OCI-LY7 (cell line): Measurements from ENCODE around the gene SH3PXD2A. TPM values are rescaled to one million over a fixed set of nuclear protein-coding genes. Genes with fewer than 3 reads are reported as not detected.

ENCODE experiments used
- BruUV-seq: library from RNA; stranded (reverse); fragments of 400-500 nt; replicated peaks from 2 replicates; lab custom pipeline; 2021; lab: Mats Ljungman, UMichigan
- CTCF ChIA-PET: fragments of 300-600 bp; sonication (Branson Sonifier 250); formaldehyde crosslinking; loops from one replicate; lab custom pipeline; 2022; ENCODE audit warnings: antibody characterized with exemption; ENCODE audit not compliant: unreplicated experiment; lab: Charles Lee
- POLR2A ChIA-PET: fragments of 300-600 bp; sonication (Branson Sonifier 250); formaldehyde crosslinking; loops from one replicate; lab custom pipeline; 2022; ENCODE audit warnings: antibody characterized with exemption; lab: Charles Lee
- DNase-seq: peaks from one replicate; pipeline ENCODE4 v3.0.0-alpha.2; 2015; ENCODE audit warnings: low spot score
- H2AFZ ChIP-seq: fragments of 200-600 bp; sonication (generic), shearing (Covaris generic); 2 replicates; pipeline ENCODE4 v1.6.1; 2014; ENCODE audit warnings: mild to moderate bottlenecking, antibody characterized with exemption, low read length, moderate library complexity
- H3K27ac ChIP-seq: fragments of 200-600 bp; sonication (generic); 2 replicates; pipeline ENCODE4 v1.5.1; 2014; ENCODE audit warnings: mixed run types, low read depth, mild to moderate bottlenecking, moderate library complexity, low read length, inconsistent platforms; ENCODE audit not compliant: poor library complexity, severe bottlenecking
- H3K36me3 ChIP-seq: fragments of 200-600 bp; sonication (generic); 2 replicates; pipeline ENCODE4 v1.6.1; 2014; ENCODE audit warnings: mild to moderate bottlenecking, antibody characterized with exemption, low read length, moderate library complexity, mixed read lengths; ENCODE audit not compliant: insufficient read depth
- H3K4me1 ChIP-seq: fragments of 200-600 bp; sonication (generic); 2 replicates; pipeline ENCODE4 v1.5.1; 2014; ENCODE audit warnings: mild to moderate bottlenecking, low read length; ENCODE audit not compliant: insufficient read depth, poor library complexity, severe bottlenecking
- H3K4me2 ChIP-seq: fragments of 200-600 bp; sonication (generic); 2 replicates; pipeline ENCODE4 v1.6.1; 2014; ENCODE audit warnings: mild to moderate bottlenecking, low read length
- H3K4me3 ChIP-seq: fragments of 200-600 bp; sonication (generic); 2 replicates; pipeline ENCODE4 v1.5.1; 2014; ENCODE audit warnings: mild to moderate bottlenecking, low read depth, low read length; ENCODE audit not compliant: poor library complexity, severe bottlenecking
- H3K79me2 ChIP-seq: fragments of 200-600 bp; sonication (generic); 2 replicates; pipeline ENCODE4 v1.6.1; 2016; ENCODE audit warnings: low read depth, mild to moderate bottlenecking, low read length, moderate library complexity, mixed read lengths; ENCODE audit not compliant: insufficient read depth
- H3K9me2 ChIP-seq: fragments of 200-600 bp; sonication (generic); 2 replicates; pipeline ENCODE4 v1.6.1; 2016; ENCODE audit warnings: mild to moderate bottlenecking, low read length, mixed read lengths; ENCODE audit not compliant: insufficient read depth
- H3K9me3 ChIP-seq: fragments of 200-600 bp; sonication (generic); 2 replicates; pipeline ENCODE4 v1.6.1; 2014; ENCODE audit warnings: mild to moderate bottlenecking, mixed run types, low read length, mixed read lengths
- H4K20me1 ChIP-seq: fragments of 200-600 bp; sonication (generic); 2 replicates; pipeline ENCODE4 v1.6.1; 2014; ENCODE audit warnings: mild to moderate bottlenecking, antibody characterized with exemption, low read length, moderate library complexity, mixed read lengths; ENCODE audit not compliant: insufficient read depth
- CTCF ChIP-seq: fragments of 200-600 bp; sonication (generic); conservative IDR thresholded peaks from 2 replicates; pipeline ENCODE4 v1.5.1; 2014; ENCODE audit warnings: mild to moderate bottlenecking, antibody characterized with exemption, low read length, moderate library complexity, mixed read lengths
- EZH2phosphoT487 ChIP-seq: fragments of 200-600 bp; sonication (generic); IDR thresholded peaks from 2 replicates; pipeline ENCODE4 v1.6.1; 2018; ENCODE audit warnings: low read depth, borderline replicate concordance, mild to moderate bottlenecking, mixed run types, antibody characterized with exemption, low read length, moderate library complexity, mixed read lengths
- intact Hi-C: fragments of 100-400 bp; cut with micrococcal nuclease; formaldehyde crosslinking; loops from one replicate; pipeline ENCODE4 v1.10.0; 2022; ENCODE audit not compliant: unreplicated experiment
- total RNA-seq, 2 experiments: library from RNA; depleted of rRNA in 1 of 2; stranded (reverse); fragments of >200 nt in 1 of 2; shearing (Covaris generic) in 1 of 2; gene quantifications; 2 replicates each; pipeline ENCODE4 v1.2.3, GENCODE V29; 2014 to 2022

SH3PXD2A gene
- total RNA-seq, 2 experiments from 2014 or later: 0.85 to 5.9 TPM

GRCh38 chr10:103563231-103564115 lies 291.9 kb downstream of the SH3PXD2A start:
- no peak for DNase-seq
- TF ChIP-seq EZH2phosphoT487 (no peak), CTCF (no peak)
- Histone ChIP-seq H3K79me2 (no peaks in the 10 kb centered on the region), H3K9me3 (no peaks in the 10 kb centered on the region), H3K36me3 (no peaks in the 10 kb centered on the region), H3K27ac (no peak overlapping the region), H2AFZ (no peak overlapping the region), H3K9me2 (no peaks in the 10 kb centered on the region), H3K4me1 (peaks cover 7% of the 10 kb centered on the region), H4K20me1 (no peaks in the 10 kb centered on the region), H3K4me2 (no peak overlapping the region), H3K4me3 (no peak overlapping the region)
- intact Hi-C loops: no loop called here
- ChIA-PET POLR2A (interaction anchor here (0.5 kb wide), 1 partner anchor 81 kb away, joined by 7 read pairs; no protein-coding TSS in a partner anchor), CTCF (no interaction called here)
- BruUV-seq: no TSS peak

GRCh38 chr10:103562383-103562782 lies 293.0 kb downstream of the SH3PXD2A start:
- H3K4me1 ChIP-seq: peaks cover 8% of the 10 kb centered on the region
- no peaks in the 10 kb centered on the region for H3K79me2 ChIP-seq
- no peaks in the 10 kb centered on the region for H4K20me1 ChIP-seq
- H3K4me2 ChIP-seq: no peak overlapping the region
- BruUV-seq: no TSS peak
- no peaks in the 10 kb centered on the region for H3K36me3 ChIP-seq
- TF ChIP-seq CTCF (no peak), EZH2phosphoT487 (no peak)
- ChIA-PET CTCF (no interaction called here), POLR2A (no interaction called here)
- H2AFZ ChIP-seq: no peak overlapping the region
- DNase-seq: no peak
- intact Hi-C loops: no loop called here
- H3K27ac ChIP-seq: no peak overlapping the region
- H3K9me3 ChIP-seq: no peaks in the 10 kb centered on the region
- H3K4me3 ChIP-seq: no peak overlapping the region
- H3K9me2 ChIP-seq: no peaks in the 10 kb centered on the region

GRCh38 chr10:103560886-103561285 lies 294.5 kb downstream of the SH3PXD2A start:
- Histone ChIP-seq H3K9me2 (no peaks in the 10 kb centered on the region), H3K4me3 (no peak overlapping the region), H3K79me2 (no peaks in the 10 kb centered on the region), H4K20me1 (no peaks in the 10 kb centered on the region), H3K36me3 (no peaks in the 10 kb centered on the region), H3K27ac (no peak overlapping the region), H3K4me1 (peaks cover 8% of the 10 kb centered on the region), H3K9me3 (no peaks in the 10 kb centered on the region), H3K4me2 (no peak overlapping the region), H2AFZ (no peak overlapping the region)
- POLR2A ChIA-PET: interaction anchor here (0.7 kb wide), 2 partner anchors 26 to 920 kb away, joined by 3 to 5 read pairs; no protein-coding TSS in a partner anchor
- no peak for DNase-seq
- intact Hi-C loops: no loop called here
- CTCF ChIA-PET: no interaction called here
- no peak for TF ChIP-seq EZH2phosphoT487
- TF ChIP-seq CTCF: no peak
- no TSS peak for BruUV-seq
